CD14-positive monocyte (primary cell): ENCODE results near the gene CCL26. TPM values are rescaled to one million over a fixed set of nuclear protein-coding genes. Genes with fewer than 3 reads are reported as not detected.

ENCODE experiments used
- DNase-seq, 3 donors: peaks; one replicate each; pipeline ENCODE4 v3.0.0-alpha.2; 2011 to 2022
- H2AFZ ChIP-seq: 2 replicates; pipeline ENCODE4 v1.6.0; 2012; ENCODE audit warnings: mild to moderate bottlenecking, low read depth, low read length, inconsistent platforms; ENCODE audit not compliant: insufficient read depth, poor library complexity, severe bottlenecking
- H3K27ac ChIP-seq, 2 donors: 1 replicate in 1 of 2; 2 replicates in 1 of 2; pipeline ENCODE4 v1.5.1; 2012 to 2013; ENCODE audit warnings: low read length in 2 of 2, control low read depth in 1 of 2, inconsistent platforms in 1 of 2, low read depth in 1 of 2, mild to moderate bottlenecking in 1 of 2
- H3K27me3 ChIP-seq, 2 donors: one replicate each; pipeline versions ENCODE4 v1.6.0 to v1.6.1; 2011 to 2013; ENCODE audit warnings: low read length in 2 of 2; ENCODE audit not compliant: control insufficient read depth in 2 of 2, insufficient read depth in 2 of 2
- H3K36me3 ChIP-seq, 2 donors: replicated peaks in 1 of 2; 1 replicate in 1 of 2; 2 replicates in 1 of 2; pipeline versions ENCODE4 v1.5.1 to v1.6.1; 2012 to 2013; ENCODE audit warnings: low read length in 2 of 2, control low read depth in 1 of 2, inconsistent platforms in 1 of 2, mild to moderate bottlenecking in 1 of 2; ENCODE audit not compliant: insufficient read depth in 2 of 2, control insufficient read depth in 1 of 2
- H3K4me1 ChIP-seq, 2 donors: 1 replicate in 1 of 2; 2 replicates in 1 of 2; pipeline versions ENCODE4 v1.5.1 to v1.6.1; 2012 to 2013; ENCODE audit warnings: low read length in 2 of 2, control low read depth in 1 of 2, inconsistent platforms in 1 of 2, mild to moderate bottlenecking in 1 of 2, moderate library complexity in 1 of 2; ENCODE audit not compliant: insufficient read depth in 2 of 2, control insufficient read depth in 1 of 2
- H3K4me2 ChIP-seq: replicated peaks from 2 replicates; pipeline ENCODE3; 2012; ENCODE audit warnings: low read length, moderate library complexity, mild to moderate bottlenecking; ENCODE audit not compliant: poor library complexity, severe bottlenecking; ENCODE audit errors: extremely low read depth
- H3K4me3 ChIP-seq, 3 experiments: fragments of 200-600 bp in 1 of 3; sonication (generic) in 1 of 3; replicated peaks in 1 of 3; 1 replicate in 2 of 3; 2 replicates in 1 of 3; pipeline ENCODE4 v1.5.1; 2011 to 2013; ENCODE audit warnings: low read length in 3 of 3, mild to moderate bottlenecking in 3 of 3, control low read depth in 2 of 3, low read depth in 2 of 3, inconsistent platforms in 1 of 3, moderate library complexity in 1 of 3
- H3K79me2 ChIP-seq: 2 replicates; pipeline ENCODE4 v1.6.0; 2012; ENCODE audit warnings: mild to moderate bottlenecking, control low read depth, inconsistent platforms, low read length, moderate library complexity; ENCODE audit not compliant: insufficient read depth
- H3K9ac ChIP-seq: 2 replicates; pipeline ENCODE4 v1.6.0; 2017; ENCODE audit warnings: low read length, mild to moderate bottlenecking; ENCODE audit not compliant: insufficient read depth, poor library complexity, severe bottlenecking
- H3K9me3 ChIP-seq, 2 donors: replicated peaks in 1 of 2; 1 replicate in 1 of 2; 2 replicates in 1 of 2; pipeline versions ENCODE4 v1.5.1 to v1.6.1; 2012 to 2013; ENCODE audit warnings: low read length in 2 of 2, control low read depth in 1 of 2; ENCODE audit not compliant: control insufficient read depth in 1 of 2, insufficient read depth in 1 of 2
- H4K20me1 ChIP-seq: 2 replicates; pipeline ENCODE4 v1.6.0; 2012; ENCODE audit warnings: mild to moderate bottlenecking, low read length, control low read depth, moderate library complexity; ENCODE audit not compliant: insufficient read depth
- H3K27ac Mint-ChIP-seq, 7 donors: one replicate each; pipeline ENCODE4 v1.8.0; 2020; ENCODE audit warnings: mild to moderate bottlenecking in 7 of 7, mixed read lengths in 7 of 7, moderate library complexity in 6 of 7, inconsistent platforms in 2 of 7
- H3K27me3 Mint-ChIP-seq, 3 donors: one replicate each; pipeline ENCODE4 v1.8.0; 2021 to 2022; ENCODE audit warnings: low read depth in 3 of 3, mild to moderate bottlenecking in 3 of 3, mixed read lengths in 3 of 3, moderate library complexity in 3 of 3, inconsistent platforms in 1 of 3
- H3K36me3 Mint-ChIP-seq, 2 donors: one replicate each; pipeline ENCODE4 v1.8.0; 2020; ENCODE audit warnings: mixed read lengths in 2 of 2, inconsistent platforms in 1 of 2, mild to moderate bottlenecking in 1 of 2
- H3K4me1 Mint-ChIP-seq: one replicate; pipeline ENCODE4 v1.8.0; 2020; ENCODE audit warnings: mild to moderate bottlenecking, mixed read lengths
- H3K4me3 Mint-ChIP-seq, 2 donors: one replicate each; pipeline ENCODE4 v1.8.0; 2020; ENCODE audit warnings: mild to moderate bottlenecking in 2 of 2, mixed read lengths in 2 of 2, moderate library complexity in 1 of 2
- H3K9me3 Mint-ChIP-seq, 7 donors: one replicate each; pipeline ENCODE4 v1.8.0; 2020 to 2022; ENCODE audit warnings: mixed read lengths in 7 of 7, mild to moderate bottlenecking in 6 of 7, moderate library complexity in 6 of 7, inconsistent platforms in 2 of 7
- CTCF ChIP-seq: fragments of 200-600 bp; IDR thresholded peaks from one replicate; pipeline ENCODE4 v1.8.0; 2022; ENCODE audit warnings: antibody characterized with exemption, mild to moderate bottlenecking
- WGBS: methylation state at CpG from one replicate; pipeline ENCODE4 v1.1.5; 2013; ENCODE audit warnings: missing lambda C conversion rate; ENCODE audit not compliant: insufficient coverage; 5-methylcytosine and 5-hydroxymethylcytosine counted together
- intact Hi-C, 2 donors: fragments of 100-400 bp; cut with micrococcal nuclease; formaldehyde crosslinking; loops; one replicate each; pipeline versions ENCODE4 v1.15.0 to v1.15.1; 2023
- polyA plus RNA-seq, 3 donors: library from polyadenylated mRNA; depleted of rRNA in 1 of 3; unstranded in 2 of 3; stranded (reverse) in 1 of 3; fragments of 300-500 nt in 2 of 3; fragments of >200 nt in 1 of 3; fragmentation: Illumina TruSeq in 2 of 3; gene quantifications; 1 replicate in 2 of 3; 2 replicates in 1 of 3; pipeline ENCODE4 v1.2.3, GENCODE V29; 2012 to 2021

Gene CCL26
- polyA plus RNA-seq, 3 donors, result not detected

GRCh38 chr7:75814407-75814947 lies 42.5 kb upstream of the CCL26 start:
- Mint-ChIP-seq H3K4me3 (peak overlapping the region in 1 of 2 donors; percentile 42), H3K27ac (peak overlapping the region in 1 of 7 donors; percentile 64), H3K4me1 (peaks cover 32% of the 10 kb centered on the region), H3K36me3 (no peaks in the 10 kb centered on the region), H3K27me3 (peaks cover 15 to 23% (median 19%) of the 10 kb centered on the region in 3 donors), H3K9me3 (peaks cover 0 to 4% (median 0%) of the 10 kb centered on the region in 7 donors)
- Histone ChIP-seq H3K4me2 (no peak overlapping the region), H3K79me2 (no peaks in the 10 kb centered on the region), H2AFZ (no peak overlapping the region), H3K27me3 (peaks cover 0 to 7% of the 10 kb centered on the region in 2 donors), H3K27ac (no peak overlapping the region), H3K9me3 (no peaks in the 10 kb centered on the region), H3K4me1 (peaks cover 32 to 45% of the 10 kb centered on the region in 2 donors), H3K4me3 (no peak overlapping the region), H3K9ac (no peak overlapping the region), H4K20me1 (no peaks in the 10 kb centered on the region), H3K36me3 (no peaks in the 10 kb centered on the region)
- DNase-seq, result no peak
- no peak for TF ChIP-seq CTCF
- 80% methylated on average over 5 of the region's 13 CpGs for WGBS
- intact Hi-C loops, result loop anchor here in 1 of 2 donors (10.0 kb wide), 1 partner anchor 50 kb away; no protein-coding TSS in a partner anchor

GRCh38 chr7:75813781-75814236 lies 41.8 kb upstream of the CCL26 start, which contains the start of gene CCL24:
TSS of gene CCL24 (minus strand) at chr7:75813806. CDS start at chr7:75813715, 91 bp downstream.
- Mint-ChIP-seq H3K4me3 (peak within 1 kb of the TSS in 1 of 2 donors; percentile 42), H3K27ac (peak within 1 kb of the TSS in 1 of 7 donors; percentile 64), H3K36me3 (no peaks in the 10 kb centered on the region), H3K27me3 (peaks cover 15 to 23% (median 19%) of the 10 kb centered on the region in 3 donors), H3K9me3 (peaks cover 0 to 4% (median under 1%) of the 10 kb centered on the region in 7 donors), H3K4me1 (peaks cover 29% of the 10 kb centered on the region)
- Histone ChIP-seq H3K4me3 (peak within 1 kb of the TSS in 1 of 3 experiments; percentile 16), H3K9ac (no peak within 1 kb of the TSS), H2AFZ (no peak within 1 kb of the TSS), H3K36me3 (no peaks in the 10 kb centered on the region), H3K9me3 (no peaks in the 10 kb centered on the region), H3K27ac (no peak within 1 kb of the TSS), H3K27me3 (peaks cover 0 to 7% of the 10 kb centered on the region in 2 donors), H3K4me1 (peaks cover 25 to 38% of the 10 kb centered on the region in 2 donors), H3K79me2 (no peaks in the 10 kb centered on the region), H4K20me1 (no peaks in the 10 kb centered on the region), H3K4me2 (peak within 1 kb of the TSS; percentile 45)
- TF ChIP-seq CTCF, result no peak
- peak; percentile 46 to 62 (median 49) for DNase-seq
- intact Hi-C loops, result loop anchor here in 1 of 2 donors (10.0 kb wide), 1 partner anchor 51 kb away; no protein-coding TSS in a partner anchor
- WGBS, result 0% methylated on average over 2 of the region's 7 CpGs
